ENCODE results near the gene ARID1A. TPM values are rescaled to one million over a fixed set of nuclear protein-coding genes. Genes with fewer than 3 reads are reported as not detected.

Gene ARID1A
- total RNA-seq, 4 donors from 2014 or later, result 25.8 to 48.4 (median 40.6) TPM

DNA sequence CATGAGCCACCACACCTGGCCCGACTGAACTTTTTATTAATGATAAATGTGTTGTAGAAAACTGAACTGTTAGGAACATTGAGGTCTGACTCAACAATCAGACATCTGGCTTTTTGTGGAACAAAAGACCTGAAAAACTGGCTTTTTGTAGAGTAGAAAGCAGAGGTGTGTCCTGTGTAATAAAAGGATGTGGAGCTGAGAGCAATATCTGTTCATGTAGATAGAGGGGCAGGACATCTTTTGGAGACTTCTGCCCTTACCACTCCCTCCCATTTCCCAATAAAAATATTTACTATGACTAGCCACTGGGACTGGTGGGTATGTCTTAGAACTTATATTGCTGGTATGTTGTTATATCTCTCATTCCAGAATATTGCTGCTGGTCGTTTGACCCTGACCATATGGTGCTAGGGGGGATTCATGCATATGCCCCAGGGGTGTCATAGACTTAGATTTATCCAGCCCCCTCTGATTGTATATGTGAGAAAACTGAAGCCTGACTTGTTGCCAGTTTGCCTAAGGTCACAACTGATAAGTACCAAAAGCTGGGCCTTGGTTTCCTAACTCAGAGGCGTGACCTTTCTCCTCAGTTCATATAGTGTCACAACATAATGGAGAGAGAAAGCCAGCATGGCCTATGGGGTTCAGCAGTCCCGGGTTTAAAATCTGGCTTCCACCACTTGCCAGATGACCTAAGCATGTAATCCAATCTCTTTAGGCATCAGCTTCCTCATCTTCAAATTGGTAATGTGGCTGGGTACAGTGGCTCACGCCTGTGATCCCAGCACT lies 58.5 kb downstream of the ARID1A start:
- TF ChIP-seq, protein P1, sequence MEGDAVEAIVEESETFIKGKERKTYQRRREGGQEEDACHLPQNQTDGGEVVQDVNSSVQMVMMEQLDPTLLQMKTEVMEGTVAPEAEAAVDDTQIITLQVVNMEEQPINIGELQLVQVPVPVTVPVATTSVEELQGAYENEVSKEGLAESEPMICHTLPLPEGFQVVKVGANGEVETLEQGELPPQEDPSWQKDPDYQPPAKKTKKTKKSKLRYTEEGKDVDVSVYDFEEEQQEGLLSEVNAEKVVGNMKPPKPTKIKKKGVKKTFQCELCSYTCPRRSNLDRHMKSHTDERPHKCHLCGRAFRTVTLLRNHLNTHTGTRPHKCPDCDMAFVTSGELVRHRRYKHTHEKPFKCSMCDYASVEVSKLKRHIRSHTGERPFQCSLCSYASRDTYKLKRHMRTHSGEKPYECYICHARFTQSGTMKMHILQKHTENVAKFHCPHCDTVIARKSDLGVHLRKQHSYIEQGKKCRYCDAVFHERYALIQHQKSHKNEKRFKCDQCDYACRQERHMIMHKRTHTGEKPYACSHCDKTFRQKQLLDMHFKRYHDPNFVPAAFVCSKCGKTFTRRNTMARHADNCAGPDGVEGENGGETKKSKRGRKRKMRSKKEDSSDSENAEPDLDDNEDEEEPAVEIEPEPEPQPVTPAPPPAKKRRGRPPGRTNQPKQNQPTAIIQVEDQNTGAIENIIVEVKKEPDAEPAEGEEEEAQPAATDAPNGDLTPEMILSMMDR (IDR thresholded peaks at IDR 0.05), result no peak
- DNase-seq (ENCODE audit: low spot score), result no peak
- no peak for ATAC-seq (ENCODE audit: low FRiP score)

DNA sequence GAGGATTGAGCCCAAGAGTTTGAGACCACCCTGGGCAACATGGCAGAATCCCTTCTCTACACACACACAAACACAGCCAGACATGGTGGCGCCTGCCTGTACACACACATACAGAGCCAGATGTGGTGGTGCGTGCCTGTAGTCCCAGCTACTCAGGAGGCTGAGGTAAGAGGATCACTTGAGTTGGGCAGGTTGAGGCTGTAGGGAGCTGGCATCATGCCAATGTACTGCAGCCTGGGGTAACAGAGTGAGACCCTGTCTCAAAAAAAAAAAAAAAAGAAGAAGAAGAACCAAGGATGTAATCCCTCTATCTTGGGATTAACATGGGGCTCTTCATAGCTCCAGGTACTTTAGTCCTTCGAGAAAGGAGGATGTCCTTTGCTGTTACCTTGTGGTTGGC lies 62.5 kb downstream of the ARID1A start:
- TF ChIP-seq, protein P1 (IDR thresholded peaks at IDR 0.05), result no peak
- DNase-seq (ENCODE audit: low spot score), result no peak
- ATAC-seq (ENCODE audit: low FRiP score), result no peak

DNA sequence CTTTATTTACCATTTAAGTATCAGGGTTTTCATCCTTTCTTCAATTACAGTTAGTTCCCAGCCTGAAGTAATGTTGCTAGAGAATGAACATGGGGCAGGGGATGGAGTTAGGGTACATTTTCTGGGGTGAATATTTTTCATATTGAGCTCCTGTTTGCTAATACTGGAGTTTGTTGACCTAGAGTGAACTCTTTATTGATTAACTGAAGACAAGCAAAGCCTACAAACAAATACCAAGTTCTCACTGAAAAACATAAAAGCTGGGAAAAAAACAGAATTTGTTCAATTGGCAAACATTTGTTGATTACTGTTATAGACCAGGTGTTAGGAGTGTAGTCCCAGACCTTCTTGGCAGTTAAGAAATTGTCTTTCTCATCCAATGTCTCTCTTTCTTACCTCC lies 63.7 kb downstream of the ARID1A start:
- DNase-seq (ENCODE audit: low spot score), result no peak
- TF ChIP-seq, protein P1 (IDR thresholded peaks at IDR 0.05), result no peak
- no peak for ATAC-seq (ENCODE audit: low FRiP score)

DNA sequence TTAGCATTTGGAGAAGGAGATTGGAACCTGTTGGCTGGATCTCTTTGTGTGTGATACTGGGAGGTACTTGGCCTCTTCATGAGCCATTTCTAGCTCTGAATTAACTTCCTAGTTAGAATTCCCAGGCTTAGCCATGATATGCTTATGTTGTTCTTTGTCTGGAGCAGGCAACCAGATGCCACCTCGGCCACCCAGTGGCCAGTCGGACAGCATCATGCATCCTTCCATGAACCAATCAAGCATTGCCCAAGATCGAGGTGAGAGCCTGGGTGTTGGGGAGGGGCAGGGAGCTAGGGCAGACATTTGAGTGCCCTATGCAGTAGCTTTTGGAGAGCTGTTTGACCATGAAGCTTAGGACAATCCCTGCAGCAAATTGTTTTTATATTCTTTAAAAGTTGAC lies 65.4 kb downstream of the ARID1A start:
- ATAC-seq (ENCODE audit: low FRiP score) (no peak), DNase-seq (ENCODE audit: low spot score) (no peak)
- TF ChIP-seq, protein P1 (IDR thresholded peaks at IDR 0.05), result no peak

DNA sequence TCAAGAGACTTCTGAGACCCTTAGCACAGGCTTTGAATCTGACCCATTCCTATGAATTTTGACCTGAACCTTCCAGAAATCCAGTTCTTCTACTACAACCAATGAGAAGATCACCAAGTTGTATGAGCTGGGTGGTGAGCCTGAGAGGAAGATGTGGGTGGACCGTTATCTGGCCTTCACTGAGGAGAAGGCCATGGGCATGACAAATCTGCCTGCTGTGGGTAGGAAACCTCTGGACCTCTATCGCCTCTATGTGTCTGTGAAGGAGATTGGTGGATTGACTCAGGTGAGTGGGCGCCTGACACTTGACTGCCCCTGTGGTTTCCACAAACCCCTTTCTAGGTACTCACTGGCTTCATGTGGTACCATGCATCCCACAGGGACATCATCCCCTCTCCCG lies 71.9 kb downstream of the ARID1A start:
- ATAC-seq (ENCODE audit: low FRiP score) (no peak), DNase-seq (ENCODE audit: low spot score) (no peak)
- TF ChIP-seq, protein P1 (IDR thresholded peaks at IDR 0.05), result no peak

DNA sequence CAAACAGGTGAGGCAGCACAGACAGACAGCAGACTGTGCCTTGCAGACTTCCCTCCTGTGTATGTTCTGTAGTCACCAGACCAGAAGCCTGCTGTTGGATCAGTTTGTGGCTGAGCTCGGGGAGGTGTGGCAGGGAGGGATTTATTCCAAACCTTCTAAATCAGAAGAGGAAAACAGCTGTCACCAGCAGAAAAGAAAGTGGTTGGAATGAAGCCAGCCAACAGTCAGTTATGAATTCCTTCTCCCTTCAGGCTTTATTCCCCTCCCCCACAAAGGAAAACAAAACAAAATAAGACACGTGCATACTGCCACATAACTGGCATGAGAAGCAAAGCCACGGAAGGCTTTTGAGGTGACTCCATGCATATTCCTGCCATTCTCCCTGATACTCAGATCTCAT lies 72.9 kb downstream of the ARID1A start:
- TF ChIP-seq, protein P1 (IDR thresholded peaks at IDR 0.05), result no peak
- ATAC-seq (ENCODE audit: low FRiP score), result no peak
- no peak for DNase-seq (ENCODE audit: low spot score)

DNA sequence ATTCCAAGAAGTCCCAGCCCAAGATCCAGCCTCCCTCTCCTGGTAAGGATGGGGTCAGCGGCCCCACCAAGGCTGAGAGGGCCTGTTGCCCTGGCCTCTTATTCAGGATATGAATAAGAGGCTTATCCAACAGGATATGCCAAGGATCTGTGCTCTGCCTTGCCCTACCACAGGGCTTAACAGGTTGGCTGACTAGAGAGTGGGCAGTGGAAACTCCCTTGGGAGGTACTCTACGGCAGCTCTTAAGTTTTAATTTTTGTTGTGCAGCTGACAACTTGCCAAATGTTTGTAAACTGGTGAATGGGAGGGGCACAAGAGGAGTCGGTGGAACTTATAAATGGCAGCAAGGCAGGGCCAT lies 75.4 kb downstream of the ARID1A start:
- TF ChIP-seq, protein P1 (IDR thresholded peaks at IDR 0.05), result no peak
- ATAC-seq (ENCODE audit: low FRiP score) (peak; percentile 52), DNase-seq (ENCODE audit: low spot score) (no peak)
